GM21515 (cell line): ENCODE results near the gene ACVR2A.

Source experiments
- ATAC-seq: cut with Tn5 transposase; IDR thresholded peaks from one replicate; pipeline ENCODE4 v1.9.1; 2021; ENCODE audit not compliant: unreplicated experiment

The ACVR2A gene

DNA sequence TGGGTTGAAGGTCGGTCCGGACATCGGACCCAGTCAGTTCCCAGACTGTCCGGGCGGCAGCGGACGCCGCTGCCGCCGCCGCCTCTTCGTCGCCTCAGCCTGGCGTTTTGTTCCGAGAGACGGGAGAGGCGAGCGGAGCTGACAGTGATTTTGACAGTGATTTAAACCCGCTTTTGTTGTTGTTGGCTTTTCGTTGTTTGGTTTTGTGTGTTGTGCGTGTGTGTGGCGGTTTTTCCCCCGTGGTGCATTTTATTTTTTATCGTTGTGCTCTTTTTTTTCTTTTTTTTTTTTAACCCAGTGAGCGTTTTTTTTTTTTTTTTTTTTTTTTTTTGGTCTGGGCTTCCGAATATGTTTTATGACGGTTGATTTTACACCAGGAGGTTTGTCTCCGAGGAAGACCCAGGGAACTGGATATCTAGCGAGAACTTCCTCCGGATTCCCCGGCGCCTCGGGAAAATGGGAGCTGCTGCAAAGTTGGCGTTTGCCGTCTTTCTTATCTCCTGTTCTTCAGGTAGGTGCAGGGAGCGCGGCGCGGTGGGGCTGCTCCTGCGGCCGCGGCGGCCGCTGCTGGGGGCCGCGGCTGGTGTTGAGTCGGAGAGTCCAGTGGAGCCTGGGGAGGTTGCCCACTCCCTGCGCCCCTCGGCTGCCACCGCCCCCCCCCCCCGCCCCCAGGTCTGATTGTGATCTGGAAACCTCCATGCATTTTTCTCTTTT, at the start of gene ACVR2A:
ACVR2A (plus strand) TSS at position 333 of the 714 bp plus-strand sequence; CDS start at position 457, 124 bp downstream.
- ATAC-seq, result peak; percentile 39

DNA sequence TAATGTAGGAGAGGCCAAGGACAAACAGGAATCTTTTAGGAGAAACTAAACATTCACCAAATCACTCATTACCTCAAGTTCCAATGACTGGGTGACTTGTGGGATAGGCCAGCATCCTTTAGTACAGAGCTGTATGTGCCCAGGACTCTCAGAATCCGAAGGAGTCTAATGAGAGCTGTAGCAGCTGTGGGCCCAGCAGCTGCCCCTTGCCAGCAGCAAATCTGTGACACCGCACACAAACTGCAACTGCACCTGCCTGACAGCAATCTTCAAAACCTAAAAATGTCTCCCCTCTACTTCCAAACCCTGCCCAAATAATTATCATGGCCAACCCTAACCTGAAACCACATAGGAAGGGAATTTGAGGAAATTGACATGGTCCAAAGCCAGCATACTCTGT, 44.5 kb upstream of the ACVR2A start:
- no peak for ATAC-seq

DNA sequence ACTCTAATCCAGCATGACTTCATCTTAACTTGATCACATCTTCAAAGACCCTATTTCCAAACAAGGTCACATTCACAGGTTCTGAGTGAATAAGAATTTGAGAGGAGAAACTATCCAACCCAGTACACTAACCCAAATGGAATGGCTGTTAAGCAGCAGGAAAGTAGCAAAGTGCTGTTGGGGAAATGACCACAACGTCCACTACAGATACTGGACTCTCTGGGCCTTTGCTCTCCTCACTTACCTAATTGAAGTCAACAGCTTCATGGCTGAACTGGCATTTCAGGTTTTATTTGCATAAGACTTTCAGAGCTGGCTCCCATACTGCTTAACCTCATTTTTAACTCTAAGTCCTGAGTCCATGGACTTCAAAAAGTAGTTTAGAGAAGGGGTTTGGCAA, 38.0 kb upstream of the ACVR2A start:
- ATAC-seq, result no peak

DNA sequence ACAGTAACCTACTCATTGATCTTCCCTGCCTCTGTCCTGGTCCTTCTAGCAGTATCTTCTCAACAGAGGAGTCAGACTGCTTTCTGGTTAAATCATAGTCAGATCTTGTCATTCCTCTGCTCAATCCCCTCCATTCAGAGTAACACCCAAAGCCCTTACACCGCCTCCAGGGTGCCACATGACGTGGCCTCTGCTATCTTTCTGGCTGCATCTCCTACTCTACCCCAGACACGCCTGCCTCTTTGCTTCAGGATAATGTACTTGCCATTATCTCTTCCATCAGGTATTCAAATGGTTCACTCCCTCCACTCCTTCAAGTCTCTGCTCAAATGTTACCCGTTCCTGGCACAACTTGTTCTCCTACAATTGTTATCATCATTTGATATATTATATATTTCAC, 36.3 kb upstream of the ACVR2A start:
- no peak for ATAC-seq

DNA sequence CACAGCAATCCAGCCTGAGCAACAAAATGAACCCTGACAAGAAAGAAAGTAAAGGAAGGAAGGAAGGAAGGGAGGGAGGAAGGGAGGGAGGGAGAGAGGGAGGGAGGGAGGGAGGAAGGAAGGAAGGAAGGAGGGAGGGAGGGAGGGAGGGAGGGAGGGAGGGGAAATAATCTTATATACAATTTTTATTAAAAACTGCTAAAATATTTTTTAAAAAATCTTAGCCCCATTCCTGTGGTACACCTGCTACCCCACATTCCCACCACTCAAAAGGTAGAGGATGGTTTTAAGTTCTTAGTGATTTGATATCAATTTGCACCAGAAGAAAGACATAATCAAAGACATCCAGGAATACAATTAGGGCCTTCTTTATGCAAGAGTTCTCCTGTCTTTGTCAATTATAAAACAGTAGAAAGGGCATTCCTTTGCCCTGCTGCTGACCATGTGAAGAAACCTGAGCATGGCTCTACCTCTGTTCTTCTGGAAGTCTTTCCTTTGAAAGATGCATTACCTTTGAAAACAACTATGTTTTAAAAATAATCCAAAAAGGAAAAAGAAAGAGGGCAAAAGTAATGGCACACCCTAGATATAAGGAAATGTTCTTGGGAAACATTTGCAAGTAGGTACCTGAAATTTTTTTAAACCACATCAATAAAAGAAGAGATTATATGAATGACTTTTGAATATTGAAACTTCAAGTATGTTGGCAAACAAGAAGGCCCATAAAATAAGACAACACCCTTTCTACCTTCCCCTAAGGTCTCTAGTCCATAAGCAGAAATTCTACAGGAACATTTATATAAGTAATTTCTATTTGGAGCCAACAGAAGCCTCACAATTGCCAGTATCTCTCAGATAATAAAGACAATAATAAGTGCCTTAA, 33.7 kb upstream of the ACVR2A start:
- ATAC-seq, result no peak

DNA sequence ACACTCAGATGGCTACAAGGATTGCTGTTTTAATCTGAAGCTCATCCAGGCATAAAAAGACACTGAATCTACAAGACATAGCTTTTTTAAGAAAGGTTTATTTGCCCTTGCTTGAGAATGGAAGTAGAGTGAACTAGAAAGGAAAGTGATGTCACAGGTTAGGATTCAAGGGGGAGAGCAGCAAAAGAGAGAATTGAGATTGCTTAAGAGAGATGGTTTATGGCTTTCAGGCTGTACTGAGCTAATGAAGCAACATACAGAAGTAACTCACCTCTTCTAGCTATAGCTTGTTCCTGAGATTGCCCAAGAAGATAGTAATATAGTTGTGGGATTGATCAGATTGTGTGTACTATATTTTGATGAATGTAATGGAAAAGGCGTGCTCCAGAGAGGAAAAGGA, 26.1 kb upstream of the ACVR2A start:
- ATAC-seq, result no peak

DNA sequence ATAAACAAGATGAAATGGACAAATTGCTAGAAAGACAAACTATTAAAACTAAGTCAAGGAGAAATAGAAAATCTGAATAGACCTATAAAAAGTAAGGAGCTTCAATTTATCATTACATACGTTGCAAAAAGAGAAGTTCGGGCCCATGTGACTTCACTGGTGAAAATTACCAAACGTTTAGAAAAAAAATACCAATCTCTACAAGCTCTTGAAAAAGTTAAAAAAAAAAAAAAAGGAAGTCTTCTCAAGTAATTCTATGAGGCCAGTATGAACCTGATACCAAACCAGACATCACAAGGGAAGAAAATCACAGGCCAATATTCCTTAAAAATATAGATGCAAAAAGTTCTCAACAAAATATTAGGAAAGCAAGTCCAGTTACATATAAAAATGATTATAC, 20.2 kb upstream of the ACVR2A start:
- ATAC-seq, result no peak

DNA sequence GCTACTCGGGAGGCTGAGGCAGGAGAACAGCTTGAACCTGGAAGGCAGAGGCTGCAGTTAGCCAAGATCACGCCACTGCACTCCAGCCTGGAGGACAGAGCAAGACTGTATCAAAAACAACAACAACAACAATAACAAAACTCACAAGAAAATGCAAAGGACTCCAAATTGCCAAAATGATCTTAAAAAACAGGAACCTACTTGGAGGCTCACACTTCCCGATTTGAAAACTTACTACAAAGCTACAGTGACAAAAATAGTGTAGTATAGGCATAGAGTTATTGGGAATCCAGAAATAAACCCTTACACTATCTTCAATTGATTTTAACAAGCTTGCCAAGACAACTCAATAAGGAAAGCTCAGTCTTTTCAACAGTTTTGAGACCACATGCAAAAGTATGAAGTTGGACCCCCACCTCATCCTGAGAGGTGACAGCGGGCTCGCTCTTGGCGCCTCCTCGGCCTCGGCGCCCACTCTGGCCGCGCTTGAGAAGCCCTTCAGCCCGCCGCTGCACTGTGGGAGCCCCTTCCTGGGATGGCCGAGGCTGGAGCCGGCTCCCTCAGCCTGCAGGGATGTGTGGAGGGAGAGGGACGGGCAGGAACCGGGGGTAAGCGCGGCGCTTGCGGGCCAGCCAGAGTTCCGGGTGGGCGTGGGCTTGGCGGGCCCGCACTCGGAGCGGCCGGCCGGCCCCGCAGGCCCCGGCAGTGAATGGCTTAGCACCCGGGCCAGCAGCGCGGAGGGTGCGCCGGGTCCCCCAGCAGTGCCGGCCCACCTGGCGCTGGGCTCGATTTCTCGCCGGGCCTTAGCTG, 18.3 kb upstream of the ACVR2A start:
- no peak for ATAC-seq

DNA sequence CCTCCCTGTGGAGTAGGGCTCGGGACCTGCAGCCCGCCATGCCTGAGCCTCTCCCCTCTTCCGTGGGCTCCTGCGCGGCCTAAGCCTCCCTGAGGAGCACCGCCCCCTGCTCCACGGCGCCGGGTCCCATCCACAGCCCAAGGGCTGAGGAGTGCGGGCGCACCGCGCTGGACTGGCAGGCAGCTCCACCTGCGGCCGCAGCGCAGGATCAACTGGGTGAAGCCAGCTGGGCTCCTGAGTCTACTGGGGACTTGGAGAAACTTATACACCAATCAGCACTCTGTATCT, 17.8 kb upstream of the ACVR2A start:
- ATAC-seq, result no peak

DNA sequence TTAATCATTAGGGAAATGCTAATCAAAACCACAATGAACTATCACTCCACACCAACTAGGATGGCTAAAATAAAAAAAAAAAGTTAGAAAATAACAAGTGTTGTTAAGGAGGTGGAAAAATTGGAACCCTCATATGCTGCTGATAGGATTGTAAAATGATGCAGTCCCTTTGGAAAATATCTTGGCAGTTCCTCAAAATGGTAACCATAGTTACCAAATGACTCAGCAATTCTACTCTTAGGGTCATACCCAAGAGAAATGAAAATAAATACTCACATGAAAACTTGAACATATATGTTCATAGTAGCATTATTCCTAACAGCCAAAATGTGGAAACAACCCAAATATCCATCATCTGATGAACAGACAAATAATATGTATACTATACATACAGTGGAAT, 15.7 kb upstream of the ACVR2A start:
- ATAC-seq, result no peak

DNA sequence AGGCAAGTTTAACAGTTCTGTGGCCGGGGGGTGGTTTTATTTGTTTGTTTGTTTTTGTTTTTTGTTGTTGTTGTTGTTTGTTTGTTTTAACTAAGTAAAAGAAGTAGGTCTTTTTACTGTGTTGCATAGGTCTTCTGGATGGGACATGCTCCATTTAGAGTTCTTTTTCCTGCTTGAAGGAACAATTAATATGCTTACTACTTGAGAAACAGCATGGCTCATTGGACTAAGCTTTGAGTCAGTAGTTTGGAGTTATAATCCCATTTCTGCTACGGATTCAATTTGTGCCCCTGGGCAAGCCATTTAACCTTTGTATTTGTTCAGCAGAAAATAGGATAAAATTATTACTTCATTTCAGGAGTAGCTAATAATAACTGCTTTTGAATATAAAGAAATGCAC, 8.7 kb upstream of the ACVR2A start:
- ATAC-seq, result no peak

DNA sequence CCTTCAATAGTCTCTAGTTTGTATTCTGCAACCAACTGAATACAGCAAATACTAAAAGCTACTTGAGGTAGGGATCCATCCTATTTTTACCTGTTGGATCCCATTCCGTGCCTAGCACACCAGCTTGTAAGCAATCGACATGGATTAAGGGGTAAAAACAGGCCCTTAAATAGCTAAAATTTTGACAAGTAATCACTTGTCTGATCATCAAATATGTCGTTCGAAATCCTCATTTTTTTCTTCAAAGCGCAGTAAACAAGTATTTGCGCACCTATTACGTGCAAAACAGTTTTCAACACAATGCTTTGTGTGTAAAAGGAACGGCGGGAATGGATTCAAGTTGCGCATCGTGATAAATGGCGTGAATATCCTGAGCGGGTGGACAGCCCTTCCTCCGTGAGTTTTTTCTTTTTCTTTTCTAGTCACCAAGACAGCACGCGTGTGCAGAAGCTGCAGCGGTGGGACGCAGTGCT, 1.4 kb upstream of the ACVR2A start:
- no peak for ATAC-seq

DNA sequence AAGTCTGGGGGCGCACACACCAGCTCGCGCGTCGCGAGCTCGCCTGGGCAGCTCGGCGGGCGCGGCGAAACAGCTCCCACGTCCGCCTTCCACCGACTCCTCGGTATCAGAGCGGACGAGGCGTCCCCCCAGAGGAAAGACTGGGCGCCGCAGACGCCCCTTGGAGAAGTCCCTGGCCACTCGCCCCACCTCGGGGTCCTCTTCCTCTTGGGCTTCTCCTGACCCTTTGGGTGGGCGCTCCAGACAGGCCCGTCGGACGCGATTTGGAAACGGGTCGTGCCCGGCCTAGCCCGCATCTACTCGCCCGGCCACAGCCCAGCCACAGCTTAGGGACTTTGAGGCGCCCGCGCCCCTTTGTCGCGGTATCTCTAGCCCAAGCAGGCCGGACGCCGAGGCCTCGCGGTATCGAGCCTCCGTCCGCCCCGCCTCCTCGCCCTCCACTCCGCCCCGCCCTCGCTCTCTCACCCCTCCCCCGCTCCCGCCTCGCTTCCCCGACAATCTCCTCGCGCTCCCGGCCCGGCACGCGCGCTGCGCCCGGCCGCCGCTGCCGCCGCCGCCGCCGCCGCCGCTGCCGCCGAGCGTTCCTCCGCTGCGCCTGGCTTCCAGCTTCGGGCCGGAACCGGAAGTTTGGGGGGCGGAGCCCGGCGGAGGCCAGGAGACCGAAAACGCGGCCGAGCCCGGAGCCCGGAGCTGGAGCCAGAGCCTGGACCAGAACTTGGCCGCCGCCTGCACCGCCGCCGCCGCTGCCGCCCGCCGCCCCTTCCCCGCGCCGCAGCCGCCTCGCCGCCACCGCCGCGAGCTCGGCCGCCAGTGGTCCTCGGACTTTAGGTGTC, 749 bp upstream of the ACVR2A start:
- ATAC-seq, result peak; percentile 89

DNA sequence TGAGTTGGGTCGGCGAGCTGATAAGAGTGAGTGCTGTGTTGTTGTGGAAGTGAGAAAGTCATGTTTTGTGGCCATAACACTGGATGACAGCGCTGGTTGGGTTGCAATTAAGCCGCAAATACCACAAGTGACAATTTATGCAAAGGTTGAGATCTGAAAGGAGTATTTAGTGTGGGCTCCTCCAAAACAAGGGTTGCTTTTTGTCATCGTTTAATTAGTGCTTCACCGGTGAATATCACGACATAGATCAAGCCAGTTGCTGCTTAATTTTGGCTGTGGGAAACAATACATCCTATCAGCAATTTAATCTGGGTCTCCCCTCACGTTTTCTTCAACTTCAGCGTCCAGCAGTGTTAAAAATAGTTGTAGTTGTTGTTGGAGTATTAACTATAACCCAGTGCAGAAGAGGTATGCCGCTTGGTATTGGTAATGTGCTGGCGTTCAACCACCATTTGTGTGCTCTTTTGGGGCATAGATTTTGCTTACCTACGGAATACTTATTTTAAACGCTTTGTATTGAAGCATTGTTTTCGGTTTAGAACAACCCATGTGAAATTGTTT, 662 bp downstream of the ACVR2A start:
- ATAC-seq, result peak; percentile 57

DNA sequence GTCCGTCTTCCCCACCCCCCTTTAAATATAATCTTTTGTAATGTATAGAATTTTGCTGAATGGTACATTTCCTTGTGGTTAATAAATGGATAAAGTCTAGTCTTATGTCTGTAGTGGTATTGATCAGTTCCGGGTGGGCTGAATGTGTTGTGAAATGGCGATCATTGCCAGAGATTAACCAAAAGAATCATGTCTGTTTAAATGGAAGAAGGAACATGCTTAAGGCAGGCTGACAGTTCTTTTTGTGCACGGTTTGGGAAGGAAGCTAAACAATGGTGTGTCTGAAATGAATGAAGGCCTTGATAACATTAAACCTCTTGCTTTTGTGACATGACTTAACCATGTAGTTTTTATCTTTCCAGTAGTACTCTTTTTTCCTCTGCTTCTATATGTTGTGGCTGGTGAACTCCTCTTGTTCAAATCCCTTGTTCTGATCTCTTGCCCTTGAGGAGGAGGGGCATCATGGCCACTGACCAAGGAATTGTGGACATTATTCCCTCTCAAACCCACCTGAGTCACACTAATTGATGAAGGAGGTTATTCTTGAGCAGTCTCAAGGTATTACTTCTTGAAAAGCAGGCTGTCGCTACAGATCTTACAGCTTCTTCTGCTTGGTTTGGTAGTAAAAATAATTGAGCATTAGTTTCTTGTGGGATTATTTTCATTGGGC, 1.7 kb downstream of the ACVR2A start:
- no peak for ATAC-seq

DNA sequence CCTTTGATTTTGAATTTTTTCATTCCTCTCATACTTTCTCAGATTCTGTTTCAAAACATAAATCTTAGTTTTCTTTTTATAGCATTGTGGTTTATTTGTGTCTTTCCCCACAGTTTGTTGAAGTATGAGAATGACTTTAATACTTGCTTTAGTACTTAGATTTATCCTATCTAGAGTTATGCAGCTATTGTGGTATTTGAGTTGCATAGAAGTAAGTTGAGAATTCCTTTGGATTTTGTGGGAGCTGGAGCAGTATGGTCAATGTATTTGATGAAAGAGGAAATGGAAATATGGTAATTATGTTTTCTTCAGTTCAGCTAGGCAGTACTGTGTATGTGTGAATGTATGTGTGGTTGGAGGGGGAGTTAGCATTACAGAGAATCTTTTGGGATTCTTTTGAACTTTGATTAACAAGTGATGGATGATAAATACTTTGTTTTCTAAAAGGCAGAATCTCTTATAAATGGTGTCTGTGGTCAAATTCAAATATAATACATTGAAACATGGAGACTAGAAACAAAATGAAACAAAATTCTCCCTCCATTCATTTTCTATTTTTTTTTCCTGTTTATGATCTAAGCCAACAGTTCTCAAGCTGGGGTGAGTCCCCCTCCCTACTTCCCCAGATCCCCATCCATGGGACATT, 3.0 kb downstream of the ACVR2A start:
- no peak for ATAC-seq

DNA sequence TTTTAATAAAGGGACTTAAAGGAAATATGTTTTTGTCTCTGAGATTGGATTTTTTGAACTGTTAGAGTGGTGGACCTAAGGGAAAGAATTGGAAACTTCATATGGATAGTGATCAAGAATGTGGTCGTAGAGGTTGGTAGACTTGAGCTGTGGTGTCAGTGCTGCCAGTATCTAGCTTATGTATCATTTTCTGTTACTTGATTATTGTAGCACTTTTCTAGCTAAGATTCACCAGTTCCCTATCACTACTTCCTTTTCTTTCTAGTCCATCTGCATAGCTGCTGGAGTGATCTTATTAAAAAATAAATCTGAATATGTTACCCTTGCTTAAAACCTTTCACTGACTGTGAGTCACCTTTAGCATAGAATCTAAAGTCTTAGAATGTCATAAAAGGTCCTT, 6.0 kb downstream of the ACVR2A start:
- ATAC-seq, result no peak

DNA sequence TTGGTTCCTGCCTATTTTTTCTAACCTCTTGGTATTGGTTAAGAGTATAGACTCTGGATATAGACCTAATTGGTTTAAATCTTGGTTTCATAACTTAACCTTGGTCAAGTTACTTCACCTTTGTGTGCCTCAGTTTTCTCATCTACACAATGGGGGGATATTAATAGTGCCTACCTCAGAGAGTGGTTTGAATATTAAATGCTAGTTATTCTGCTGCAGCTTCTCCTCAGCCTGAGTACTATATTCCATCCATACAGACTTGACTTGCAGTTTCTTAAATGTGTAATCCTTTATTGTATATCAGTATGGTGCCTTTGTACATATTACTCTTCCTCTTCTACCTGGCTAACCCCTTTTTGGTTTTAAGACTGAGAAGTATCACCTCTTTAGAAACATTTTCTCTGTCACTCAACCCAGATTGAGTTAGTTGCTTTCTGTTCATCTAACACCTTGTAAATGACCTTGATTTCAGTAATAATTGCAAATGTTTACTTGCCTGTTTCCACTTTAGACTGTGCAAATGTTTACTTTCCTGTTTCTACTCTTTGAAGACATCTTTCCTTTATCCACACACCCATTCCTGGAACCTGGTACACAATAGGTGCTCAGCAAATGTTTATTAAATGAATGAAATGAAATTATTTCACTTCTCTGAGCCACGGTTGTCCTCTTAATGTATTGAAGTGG, 6.6 kb downstream of the ACVR2A start:
- no peak for ATAC-seq
